HepG2 (cell line): Measurements from ENCODE around the gene HIPK2. TPM values are rescaled to one million over a fixed set of nuclear protein-coding genes. Genes with fewer than 3 reads are reported as not detected.
A peak's percentile ranks its signal among the peaks of the same experiment; 100 is the strongest.

Experiments used
- AHDC1 ChIP-seq: sonication (generic); formaldehyde crosslinking; IDR thresholded peaks from 2 replicates; pipeline ENCODE4 v1.5.1; 2020; ENCODE audit warnings: mild to moderate bottlenecking, missing genetic modification reagents, borderline replicate concordance
- BCL3 ChIP-seq: sonication (generic); formaldehyde crosslinking; IDR thresholded peaks from 2 replicates; pipeline ENCODE4 v1.5.1; 2020; ENCODE audit warnings: mild to moderate bottlenecking, missing genetic modification reagents, moderate library complexity
- CBFB ChIP-seq: sonication (generic); formaldehyde crosslinking; IDR thresholded peaks from 2 replicates; pipeline ENCODE4 v1.4.0; 2020; ENCODE audit warnings: missing genetic modification reagents
- FOSL1 ChIP-seq: sonication (generic); formaldehyde crosslinking; IDR thresholded peaks from 2 replicates; pipeline ENCODE4 v1.9.0; 2021; ENCODE audit warnings: missing genetic modification reagents, borderline replicate concordance
- GRHL1 ChIP-seq: sonication (generic); formaldehyde crosslinking; conservative IDR thresholded peaks from 2 replicates; pipeline ENCODE4 v1.8.0; 2022; ENCODE audit warnings: missing genetic modification reagents
- HNRNPL ChIP-seq: fragments of 200-400 bp; formaldehyde crosslinking; IDR thresholded peaks from 2 replicates; pipeline ENCODE4 v1.6.1; 2017; ENCODE audit warnings: mild to moderate bottlenecking, low read depth, low read length
- JDP2 ChIP-seq: sonication (generic); formaldehyde crosslinking; IDR thresholded peaks from 2 replicates; pipeline ENCODE4 v1.8.1; 2022; ENCODE audit warnings: missing genetic modification reagents, borderline replicate concordance
- KLF11 ChIP-seq: IDR thresholded peaks from 2 replicates; pipeline ENCODE4 v1.6.1; 2016; ENCODE audit warnings: missing compliant biosample characterization
- NFE2 ChIP-seq: sonication (generic); formaldehyde crosslinking; IDR thresholded peaks from 2 replicates; pipeline ENCODE4 v1.4.0; 2020; ENCODE audit warnings: missing genetic modification reagents
- NFIC ChIP-seq: IDR thresholded peaks from 2 replicates; pipeline ENCODE4 v1.6.1; 2012; ENCODE audit warnings: mild to moderate bottlenecking, low read length, inconsistent platforms
- NONO ChIP-seq, 2 experiments: fragments of 450-650 bp in 1 of 2; sonication (generic) in 1 of 2; formaldehyde crosslinking in 1 of 2; IDR thresholded peaks in 1 of 2; conservative IDR thresholded peaks in 1 of 2; 2 replicates each; pipeline versions ENCODE4 v1.6.1 to v1.8.0; 2017 to 2022; ENCODE audit warnings: mild to moderate bottlenecking in 1 of 2, missing genetic modification reagents in 1 of 2, moderate library complexity in 1 of 2
- RARA ChIP-seq: IDR thresholded peaks from 2 replicates; pipeline ENCODE4 v1.6.1; 2016; ENCODE audit warnings: missing genetic modification reagents, missing compliant biosample characterization
- SP5 ChIP-seq: IDR thresholded peaks from 2 replicates; pipeline ENCODE4 v1.6.1; 2016; ENCODE audit warnings: low read depth, borderline replicate concordance
- STAT5B ChIP-seq: sonication (generic); formaldehyde crosslinking; IDR thresholded peaks from 2 replicates; pipeline ENCODE4 v1.4.0; 2020; ENCODE audit warnings: missing genetic modification reagents
- THRA ChIP-seq: sonication (generic); formaldehyde crosslinking; IDR thresholded peaks from 2 replicates; pipeline ENCODE4 v1.4.0; 2020; ENCODE audit warnings: missing genetic modification reagents, borderline replicate concordance
- ZMYM4 ChIP-seq: sonication (generic); formaldehyde crosslinking; IDR thresholded peaks from 2 replicates; pipeline ENCODE4 v1.8.1; 2023; ENCODE audit warnings: mild to moderate bottlenecking, missing genetic modification reagents
- ZNF274 ChIP-seq: sonication (generic); formaldehyde crosslinking; IDR thresholded peaks from 2 replicates; pipeline ENCODE4 v1.5.1; 2020; ENCODE audit warnings: mild to moderate bottlenecking, missing genetic modification reagents
- ZNF678 ChIP-seq: sonication (generic); formaldehyde crosslinking; IDR thresholded peaks from 2 replicates; pipeline ENCODE4 v1.4.0; 2020; ENCODE audit warnings: mild to moderate bottlenecking, missing genetic modification reagents
- ZNF746 ChIP-seq: sonication (generic); formaldehyde crosslinking; IDR thresholded peaks from 2 replicates; pipeline ENCODE4 v1.8.0; 2022; ENCODE audit warnings: mild to moderate bottlenecking, missing genetic modification reagents
- polyA plus RNA-seq, 8 experiments: library from polyadenylated mRNA; depleted of rRNA in 3 of 8; stranded (reverse) in 7 of 8; unstranded in 1 of 8; fragments of >200 nt; fragmentation: Illumina TruSeq in 4 of 8; extraction: Trizol in 4 of 8; gene quantifications; 2 replicates each; pipeline versions ENCODE4 v1.2.1 to v1.2.3, GENCODE V29; 2011 to 2016; ENCODE audit warnings: low read depth in 4 of 8, missing spikeins in 1 of 8, mixed read lengths in 1 of 8; ENCODE audit not compliant: insufficient read depth in 1 of 8
- total RNA-seq, 5 experiments: library from RNA; depleted of rRNA; stranded (reverse); fragments of >200 nt; fragmentation: Illumina TruSeq; extraction: Trizol; gene quantifications; 2 replicates each; pipeline ENCODE4 v1.2.3, GENCODE V29; 2016; ENCODE audit warnings: low read depth in 1 of 5

HIPK2 gene
- total and polyA plus RNA-seq, 2 of the 13 experiments (the other 11 are each of a cell fraction or from before 2014, with no cell fraction given): 14.4 to 20.2 TPM

GRCh38 chr7:139738101-139738489 is 39.7 kb downstream of the HIPK2 start (continued):
- TF ChIP-seq HNRNPL: no peak
- no peak for TF ChIP-seq ZMYM4 (CRISPR knock-in tag)
- TF ChIP-seq ZNF746 (CRISPR knock-in tag): no peak
- TF ChIP-seq KLF11 (CRISPR knock-in tag): no peak
- no peak for TF ChIP-seq JDP2 (CRISPR knock-in tag)
- TF ChIP-seq ZNF678 (CRISPR knock-in tag): no peak
- TF ChIP-seq GRHL1 (CRISPR knock-in tag): no peak
- no peak for TF ChIP-seq CBFB (CRISPR knock-in tag)
- TF ChIP-seq RARA: 0 out of 2 replicates have a peak, but pooled peaks have one; percentile 31
- no peak for TF ChIP-seq BCL3
- TF ChIP-seq THRA: no peak
- no peak; the same call in 1 of the 2 replicates for TF ChIP-seq ZNF274
- no peak for TF ChIP-seq STAT5B
- no peak for TF ChIP-seq NFE2 (CRISPR knock-in tag)
- no peak for TF ChIP-seq NONO (IDR thresholded peaks at IDR 0.05)
- no peak for TF ChIP-seq NONO (CRISPR knock-in tag; conservative IDR thresholded peaks at IDR 0.05)
- TF ChIP-seq FOSL1 (CRISPR knock-in tag): no peak
- TF ChIP-seq NFIC: no peak
- no peak for TF ChIP-seq AHDC1
- no peak for TF ChIP-seq SP5
